ENCODE measurements around the gene ATG7. TPM values are rescaled to one million over a fixed set of nuclear protein-coding genes. Genes with fewer than 3 reads are reported as not detected.

Gene ATG7
- total and polyA plus RNA-seq, 2 donors from 2014 or later, result 15.3 to 54.9 TPM

DNA sequence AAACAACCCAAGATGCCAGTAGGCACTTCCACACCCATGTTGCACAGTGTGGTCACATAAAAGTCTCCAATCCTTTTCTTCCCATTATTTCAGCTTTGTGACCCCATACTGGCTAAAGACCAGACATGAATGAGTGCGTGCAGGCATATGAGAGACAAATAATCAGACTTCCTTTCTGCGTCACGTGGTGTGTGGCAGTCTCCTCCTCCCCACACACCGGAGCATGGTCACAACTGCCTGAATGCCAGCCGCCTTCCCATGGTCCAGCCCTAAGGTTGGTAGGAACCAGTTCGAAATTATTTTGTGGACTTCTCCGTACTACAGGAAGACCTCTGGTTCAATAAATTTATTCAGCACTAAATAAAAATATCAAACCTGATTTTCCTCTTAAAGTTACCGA is 306.0 kb downstream of the ATG7 start:
- TF ChIP-seq, protein P1, sequence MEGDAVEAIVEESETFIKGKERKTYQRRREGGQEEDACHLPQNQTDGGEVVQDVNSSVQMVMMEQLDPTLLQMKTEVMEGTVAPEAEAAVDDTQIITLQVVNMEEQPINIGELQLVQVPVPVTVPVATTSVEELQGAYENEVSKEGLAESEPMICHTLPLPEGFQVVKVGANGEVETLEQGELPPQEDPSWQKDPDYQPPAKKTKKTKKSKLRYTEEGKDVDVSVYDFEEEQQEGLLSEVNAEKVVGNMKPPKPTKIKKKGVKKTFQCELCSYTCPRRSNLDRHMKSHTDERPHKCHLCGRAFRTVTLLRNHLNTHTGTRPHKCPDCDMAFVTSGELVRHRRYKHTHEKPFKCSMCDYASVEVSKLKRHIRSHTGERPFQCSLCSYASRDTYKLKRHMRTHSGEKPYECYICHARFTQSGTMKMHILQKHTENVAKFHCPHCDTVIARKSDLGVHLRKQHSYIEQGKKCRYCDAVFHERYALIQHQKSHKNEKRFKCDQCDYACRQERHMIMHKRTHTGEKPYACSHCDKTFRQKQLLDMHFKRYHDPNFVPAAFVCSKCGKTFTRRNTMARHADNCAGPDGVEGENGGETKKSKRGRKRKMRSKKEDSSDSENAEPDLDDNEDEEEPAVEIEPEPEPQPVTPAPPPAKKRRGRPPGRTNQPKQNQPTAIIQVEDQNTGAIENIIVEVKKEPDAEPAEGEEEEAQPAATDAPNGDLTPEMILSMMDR (IDR thresholded peaks at IDR 0.05; ENCODE audit: borderline replicate concordance, extremely low read depth, insufficient read depth), result no peak
- FAIRE-seq, result no peak
- intact Hi-C loops (cut with DNase I), result no loop called here
- H3K27me3 ChIP-seq (ENCODE audit: control insufficient read depth, insufficient read depth, low read length), result no peaks in the 10 kb centered on the region
- no peak overlapping the region for H3K27ac ChIP-seq (ENCODE audit: low read depth in 2 of 2, low read length in 2 of 2)
- peaks cover 9 to 22% (median 17%) of the 10 kb centered on the region in 3 donors for H3K4me1 ChIP-seq (ENCODE audit: control insufficient read depth in 2 of 3, insufficient read depth in 2 of 3, low read depth in 1 of 3, low read length in 3 of 3)
- H3K4me3 ChIP-seq (ENCODE audit: low read length in 3 of 3), result no peak overlapping the region
- H3K9ac ChIP-seq (ENCODE audit: low read length in 3 of 3), result no peak overlapping the region
- no peaks in the 10 kb centered on the region for H3K9me3 ChIP-seq (ENCODE audit: control insufficient read depth in 2 of 3, insufficient read depth in 1 of 3, low read length in 3 of 3)
- no peaks in the 10 kb centered on the region for H3K36me3 ChIP-seq (ENCODE audit: control insufficient read depth in 2 of 3, insufficient read depth in 3 of 3, low read length in 3 of 3)
- DNase-seq, result no peak

DNA sequence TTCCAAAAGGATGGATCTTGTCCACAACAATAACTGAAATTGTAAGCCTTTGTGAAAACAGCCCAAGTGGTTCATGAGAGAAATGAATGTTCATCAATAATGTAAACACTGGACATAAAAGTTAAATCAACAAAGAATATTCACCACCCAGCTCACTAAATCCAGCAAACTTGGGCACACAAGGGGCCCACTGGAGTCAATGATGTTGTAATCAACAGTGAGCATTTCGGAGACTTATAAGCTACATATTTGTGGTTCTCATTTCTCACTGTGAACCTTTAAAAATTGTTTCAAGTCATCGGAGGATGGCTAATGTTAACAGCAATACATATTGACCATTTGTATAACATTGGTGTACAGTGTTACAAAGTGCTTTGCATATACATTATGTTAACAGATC is 308.4 kb downstream of the ATG7 start:
- Histone ChIP-seq H3K27ac (ENCODE audit: low read depth in 2 of 2, low read length in 2 of 2) (no peak overlapping the region), H3K9ac (ENCODE audit: low read length in 3 of 3) (no peak overlapping the region), H3K27me3 (ENCODE audit: control insufficient read depth, insufficient read depth, low read length) (no peaks in the 10 kb centered on the region), H3K4me1 (ENCODE audit: control insufficient read depth in 2 of 3, insufficient read depth in 2 of 3, low read depth in 1 of 3, low read length in 3 of 3) (peaks cover 10 to 22% (median 18%) of the 10 kb centered on the region in 3 donors), H3K4me3 (ENCODE audit: low read length in 3 of 3) (no peak overlapping the region), H3K9me3 (ENCODE audit: control insufficient read depth in 2 of 3, insufficient read depth in 1 of 3, low read length in 3 of 3) (no peaks in the 10 kb centered on the region), H3K36me3 (ENCODE audit: control insufficient read depth in 2 of 3, insufficient read depth in 3 of 3, low read length in 3 of 3) (no peaks in the 10 kb centered on the region)
- DNase-seq (no peak), FAIRE-seq (no peak)
- TF ChIP-seq, protein P1 (IDR thresholded peaks at IDR 0.05; ENCODE audit: borderline replicate concordance, extremely low read depth, insufficient read depth), result no peak
- intact Hi-C loops (cut with DNase I), result no loop called here

- H3K4me3 ChIP-seq (ENCODE audit: low read length in 3 of 3), result peak overlapping the region; percentile 53 to 67 (median 63)
- no peaks in the 10 kb centered on the region for H3K9me3 ChIP-seq (ENCODE audit: control insufficient read depth in 2 of 3, insufficient read depth in 1 of 3, low read length in 3 of 3)
- peak overlapping the region; percentile 28 to 61 (median 29) for H3K9ac ChIP-seq (ENCODE audit: low read length in 3 of 3)
- H3K4me1 ChIP-seq (ENCODE audit: control insufficient read depth in 2 of 3, insufficient read depth in 2 of 3, low read depth in 1 of 3, low read length in 3 of 3), result peaks cover 10 to 21% (median 18%) of the 10 kb centered on the region in 3 donors
- no peaks in the 10 kb centered on the region for H3K27me3 ChIP-seq (ENCODE audit: control insufficient read depth, insufficient read depth, low read length)
- peak in 2 of 5 donors; percentile 31 to 69 for DNase-seq
- TF ChIP-seq, protein P1 (IDR thresholded peaks at IDR 0.05; ENCODE audit: borderline replicate concordance, extremely low read depth, insufficient read depth), result no peak
- peak overlapping the region; percentile 60 to 66 for H3K27ac ChIP-seq (ENCODE audit: low read depth in 2 of 2, low read length in 2 of 2)
- FAIRE-seq, result no peak
- intact Hi-C loops (cut with DNase I), result no loop called here
- no peaks in the 10 kb centered on the region for H3K36me3 ChIP-seq (ENCODE audit: control insufficient read depth in 2 of 3, insufficient read depth in 3 of 3, low read length in 3 of 3)
These were observed 309.3 kb downstream of the ATG7 start for GRCh38 chr3:11581237-11582190.

Data from kidney (tissue), 14 donors.